Activated CD4-positive, alpha-beta T cell treated with anti-CD3 and anti-CD28 coated beads, Interleukin-2, amount 50 U/mL, for 48 hours (primary cell): Measurements from ENCODE around the gene MICAL2.

Experiments used
- DNase-seq, 2 experiments: peaks; one replicate each; pipeline ENCODE4 v3.0.0-alpha.2; 2020

Gene MICAL2

GRCh38 chr11:12117611-12118010 is 7.2 kb downstream of the MICAL2 start:
- no peak for DNase-seq

- DNase-seq: no peak
Measured at GRCh38 chr11:12118949-12119348, 8.6 kb downstream of the MICAL2 start.

- no peak for DNase-seq
Measured at GRCh38 chr11:12119502-12119901, 9.1 kb downstream of the MICAL2 start.

GRCh38 chr11:12120031-12121008 is 9.9 kb downstream of the MICAL2 start:
- DNase-seq: no peak

- DNase-seq: no peak
Measured at GRCh38 chr11:12121011-12121410, 10.6 kb downstream of the MICAL2 start.

GRCh38 chr11:12121517-12121916 is 11.1 kb downstream of the MICAL2 start:
- no peak for DNase-seq

GRCh38 chr11:12122083-12122482 is 11.7 kb downstream of the MICAL2 start:
- no peak for DNase-seq

- DNase-seq: no peak
Measured at GRCh38 chr11:12123273-12123672, 12.9 kb downstream of the MICAL2 start.

- no peak for DNase-seq
Measured at GRCh38 chr11:12123799-12124198, 13.4 kb downstream of the MICAL2 start.

- no peak for DNase-seq
Measured at GRCh38 chr11:12124306-12124705, 13.9 kb downstream of the MICAL2 start.

- DNase-seq: no peak
Measured at GRCh38 chr11:12125609-12126149, 15.3 kb downstream of the MICAL2 start.

- no peak for DNase-seq
Measured at GRCh38 chr11:12126344-12127019, 16.1 kb downstream of the MICAL2 start.

GRCh38 chr11:12127206-12127898 is 17.0 kb downstream of the MICAL2 start:
- DNase-seq: no peak

GRCh38 chr11:12128301-12128751 is 17.9 kb downstream of the MICAL2 start:
- no peak for DNase-seq

- DNase-seq: no peak
Measured at GRCh38 chr11:12129227-12129626, 18.8 kb downstream of the MICAL2 start.

- no peak for DNase-seq
Measured at GRCh38 chr11:12130180-12130980, 20.0 kb downstream of the MICAL2 start.

- DNase-seq: no peak
Measured at GRCh38 chr11:12131943-12132789, 21.8 kb downstream of the MICAL2 start.

GRCh38 chr11:12132790-12133145 is 22.4 kb downstream of the MICAL2 start:
- DNase-seq: no peak

GRCh38 chr11:12133547-12134235 is 23.3 kb downstream of the MICAL2 start:
- DNase-seq: no peak

- DNase-seq: no peak
Measured at GRCh38 chr11:12134236-12134585, 23.8 kb downstream of the MICAL2 start.

GRCh38 chr11:12135185-12135584 is 24.8 kb downstream of the MICAL2 start:
- DNase-seq: no peak
